Spleen (tissue), 13 donors: ENCODE results near the gene C1QTNF8. TPM values are rescaled to one million over a fixed set of nuclear protein-coding genes. Genes with fewer than 3 reads are reported as not detected.

Experiments
- DNase-seq: peaks from one replicate; pipeline ENCODE4 v3.0.0-alpha.2; 2020
- H3K27ac ChIP-seq, 8 donors: fragments of 200-600 bp; sonication (generic) in 7 of 8; 1 replicate in 4 of 8; 2 replicates in 4 of 8; pipeline versions ENCODE4 v1.5.0 to v1.8.0; 2016 to 2021; ENCODE audit warnings: inconsistent platforms in 4 of 8, mild to moderate bottlenecking in 4 of 8, moderate library complexity in 1 of 8
- H3K27me3 ChIP-seq, 7 donors: fragments of 200-600 bp; sonication (generic) in 6 of 7; replicated peaks in 1 of 7; 1 replicate in 4 of 7; 2 replicates in 3 of 7; pipeline versions ENCODE4 v1.5.0 to v1.8.0; 2016 to 2021; ENCODE audit warnings: inconsistent platforms in 3 of 7, mild to moderate bottlenecking in 1 of 7
- H3K36me3 ChIP-seq, 6 donors: fragments of 200-600 bp; sonication (generic) in 5 of 6; 1 replicate in 4 of 6; 2 replicates in 2 of 6; pipeline versions ENCODE4 v1.5.0 to v1.8.0; 2016 to 2021; ENCODE audit warnings: inconsistent platforms in 2 of 6
- H3K4me1 ChIP-seq, 6 donors: fragments of 200-600 bp; sonication (generic) in 5 of 6; 1 replicate in 3 of 6; 2 replicates in 3 of 6; pipeline versions ENCODE4 v1.5.0 to v1.8.0; 2016 to 2021; ENCODE audit warnings: inconsistent platforms in 3 of 6
- H3K4me3 ChIP-seq, 8 donors: fragments of 200-600 bp; sonication (generic) in 7 of 8; 1 replicate in 4 of 8; 2 replicates in 4 of 8; pipeline versions ENCODE4 v1.5.0 to v1.8.0; 2016 to 2021; ENCODE audit warnings: inconsistent platforms in 4 of 8, mild to moderate bottlenecking in 4 of 8, moderate library complexity in 2 of 8
- H3K9me3 ChIP-seq, 8 donors: fragments of 200-600 bp; sonication (generic) in 7 of 8; 1 replicate in 4 of 8; 2 replicates in 4 of 8; pipeline versions ENCODE4 v1.5.0 to v1.8.0; 2016 to 2021; ENCODE audit warnings: inconsistent platforms in 4 of 8
- CTCF ChIP-seq, 11 experiments: fragments of 200-600 bp in 7 of 11; fragments of 450-650 bp in 4 of 11; sonication (generic) in 4 of 11; IDR thresholded peaks in 8 of 11; conservative IDR thresholded peaks in 3 of 11; 1 replicate in 7 of 11; 2 replicates in 4 of 11; pipeline versions ENCODE4 v1.4.0 to v1.8.0; 2016 to 2021; ENCODE audit warnings: antibody characterized with exemption in 11 of 11, inconsistent platforms in 4 of 11, mild to moderate bottlenecking in 1 of 11
- POLR2A ChIP-seq, 3 donors: fragments of 450-650 bp; IDR thresholded peaks; one replicate each; pipeline ENCODE4 v1.5.1; 2017; ENCODE audit warnings: antibody characterized with exemption in 3 of 3, mild to moderate bottlenecking in 1 of 3
- POLR2AphosphoS5 ChIP-seq, 3 donors: sonication (generic); formaldehyde crosslinking; IDR thresholded peaks; one replicate each; pipeline ENCODE4 v1.5.1; 2017; ENCODE audit warnings: antibody characterized with exemption in 3 of 3
- WGBS, 5 donors: extraction: QIAGEN DNeasy Blood & Tissue Kit in 3 of 5; methylation state at CpG; one replicate each; pipeline versions ENCODE4 v1.1.5 to v1.1.7; 2013 to 2018; 5-methylcytosine and 5-hydroxymethylcytosine counted together
- intact Hi-C: fragments of 100-400 bp; cut with DNase I; formaldehyde crosslinking; loops from one replicate; pipeline ENCODE4 v1.15.0; 2023; ENCODE audit warnings: low total_unique reads
- long read RNA-seq, 2 donors: transcript quantifications; one replicate each; lab custom pipeline, GENCODE V29; 2026
- polyA plus RNA-seq, 3 donors: library from polyadenylated mRNA; stranded (reverse); fragments of 200-250 nt; gene quantifications; one replicate each; pipeline ENCODE4 v1.2.1, GENCODE V29; 2013
- total RNA-seq, 7 donors: library from RNA; depleted of rRNA in 3 of 7; stranded (reverse); fragments of >200 nt in 3 of 7; fragmentation: NEBNext Ultra II Directional in 4 of 7; extraction: Animal tissue kit (Norgen Biotek cat#: 25700) in 4 of 7; gene quantifications; one replicate each; pipeline versions ENCODE4 v1.1.0 to v1.2.1, GENCODE V29; 2016 to 2021
- donor health status: healthy with polysubstance abuse.
- donor health status: DM: no; HTN: no; CAD: no; lungs with moderate emphysema.
- donor health status: DM: no; HTN: no; CAD: no.
- donor health status: Bipolar disorder and iron deficiency.
- donor health status: healthy.
- donor health status: DM: no; HTN: no; CAD: no.
- donor health status: DM: yes; HTN: yes; CAD: no.

C1QTNF8 gene
- total RNA-seq (not detected), polyA plus RNA-seq (not detected)
- long read RNA-seq, donor 1, result 0 reads
- long read RNA-seq, donor 2, result 0 reads

DNA sequence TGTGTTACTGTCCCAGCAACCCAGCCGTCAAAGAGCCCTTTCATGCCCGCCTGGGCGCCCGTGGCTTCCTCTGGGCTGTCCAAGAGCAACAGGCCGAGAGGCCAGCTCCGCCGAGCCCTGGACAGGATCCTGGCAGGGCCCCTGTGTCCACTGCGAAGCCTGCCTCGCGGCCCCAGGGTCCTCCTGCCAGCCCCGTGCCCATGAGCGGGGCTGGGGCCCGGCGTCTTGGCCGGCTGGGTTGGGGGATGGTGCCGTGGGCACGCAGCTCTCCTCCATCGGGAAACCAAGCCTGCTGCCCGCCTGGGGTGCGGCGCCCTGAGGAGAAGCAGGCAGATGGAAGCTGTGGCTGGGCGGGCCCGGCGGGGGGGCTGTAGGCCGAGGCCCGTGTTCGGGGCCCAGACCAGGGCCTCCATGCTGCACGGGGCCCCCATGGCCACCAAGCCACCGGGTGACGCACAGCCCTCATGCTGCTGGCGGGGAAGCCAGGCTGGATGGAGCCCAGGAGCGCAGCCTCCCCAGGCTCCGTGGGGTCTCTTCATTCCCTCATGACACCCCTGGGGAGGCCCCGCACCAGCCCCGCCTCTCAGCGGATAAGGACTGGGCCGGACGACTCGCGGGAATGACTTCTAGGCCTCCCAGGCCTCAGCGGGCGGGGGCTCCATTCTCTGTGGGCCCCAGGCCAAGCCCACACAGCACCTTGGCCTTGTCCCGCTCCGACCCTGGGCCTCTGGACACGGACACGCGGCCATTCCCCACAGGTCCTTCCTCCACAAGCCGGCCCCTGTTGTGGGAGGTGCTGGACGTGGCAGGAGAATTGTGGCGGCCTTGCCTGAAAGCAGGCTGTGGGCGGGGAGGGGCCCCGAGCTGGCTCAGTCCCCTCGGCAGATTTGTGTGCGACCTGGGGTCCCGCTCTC is at the start of gene C1QTNF8:
TSS of gene C1QTNF8 (minus strand) at position 76 of the 914 bp plus-strand sequence. CDS start 1,322 bp downstream, outside the sequence.
- H3K27ac ChIP-seq, result no peak within 1 kb of the TSS
- H3K4me1 ChIP-seq, result no peaks in the 10 kb centered on the region
- 62 to 78% (median 72%) methylated on average over 15 to 55 of the region's 55 CpGs for WGBS, 5 donors
- no peak for TF ChIP-seq POLR2AphosphoS5 (IDR thresholded peaks at IDR 0.05)
- TF ChIP-seq POLR2A (IDR thresholded peaks at IDR 0.05), result no peak
- TF ChIP-seq CTCF (IDR thresholded peaks at IDR 0.05 in 8 of 11, conservative IDR thresholded peaks at IDR 0.05 in 3 of 11), result no peak
- no peaks in the 10 kb centered on the region for H3K9me3 ChIP-seq
- peaks cover 0 to 84% (median 21%) of the 10 kb centered on the region in 7 donors for H3K27me3 ChIP-seq
- intact Hi-C loops, result no loop called here
- H3K36me3 ChIP-seq, result no peaks in the 10 kb centered on the region
- DNase-seq, result no peak
- no peak within 1 kb of the TSS for H3K4me3 ChIP-seq

DNA sequence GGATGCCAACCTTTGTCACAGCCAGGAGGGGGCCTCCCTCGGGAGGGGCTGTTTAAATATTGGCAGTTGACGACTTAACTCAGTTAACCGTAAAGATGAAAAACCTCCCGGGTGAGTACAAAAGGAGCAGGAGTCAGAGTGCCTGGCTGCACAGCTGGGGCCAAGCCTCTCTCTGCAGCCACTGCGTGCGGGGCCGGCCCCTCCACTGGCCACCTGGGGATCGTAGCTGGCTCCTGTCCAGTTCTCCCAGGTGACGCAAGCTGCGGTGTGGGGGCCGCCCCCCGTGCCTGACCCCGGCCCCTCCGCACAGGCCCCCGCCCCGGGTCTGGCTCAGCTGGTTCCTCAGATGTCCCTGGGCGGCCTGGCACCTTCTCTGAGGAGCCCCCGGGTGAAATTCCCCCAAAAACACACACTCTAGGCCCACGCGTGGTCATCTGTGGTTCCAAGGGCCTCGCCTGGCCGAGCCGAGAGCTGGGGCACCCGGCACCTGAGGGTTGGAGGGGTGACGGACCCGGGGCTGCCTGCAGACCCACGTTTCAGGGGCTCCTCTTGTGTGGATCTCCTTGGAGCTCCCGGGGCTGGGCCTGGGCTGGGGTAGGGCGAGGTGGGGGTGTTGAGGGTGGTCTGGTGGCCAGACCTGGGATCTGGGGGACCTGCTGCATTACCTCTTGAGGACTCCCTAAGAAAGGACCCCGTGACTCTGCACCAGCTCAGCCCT is 49.5 kb upstream of the C1QTNF8 start:
- peaks cover 0 to 20% (median 14%) of the 10 kb centered on the region in 8 donors for H3K9me3 ChIP-seq
- 68 to 75% (median 71%) methylated on average over 26 to 30 of the region's 30 CpGs for WGBS, 5 donors
- peaks cover 0 to 75% (median 20%) of the 10 kb centered on the region in 7 donors for H3K27me3 ChIP-seq
- DNase-seq, result no peak
- TF ChIP-seq POLR2A (IDR thresholded peaks at IDR 0.05) (no peak), CTCF (IDR thresholded peaks at IDR 0.05 in 8 of 11, conservative IDR thresholded peaks at IDR 0.05 in 3 of 11) (no peak), POLR2AphosphoS5 (IDR thresholded peaks at IDR 0.05) (no peak)
- intact Hi-C loops, result no loop called here
- no peak overlapping the region for H3K4me3 ChIP-seq
- H3K27ac ChIP-seq, result no peak overlapping the region
- H3K4me1 ChIP-seq, result no peaks in the 10 kb centered on the region
- no peaks in the 10 kb centered on the region for H3K36me3 ChIP-seq

- WGBS, 5 donors, result 70 to 77% (median 75%) methylated on average over 32 to 46 of the region's 46 CpGs
- H3K9me3 ChIP-seq, result peaks cover 0 to 20% (median 14%) of the 10 kb centered on the region in 8 donors
- DNase-seq, result no peak
- intact Hi-C loops, result no loop called here
- peaks cover 0 to 76% (median 14%) of the 10 kb centered on the region in 7 donors for H3K27me3 ChIP-seq
- TF ChIP-seq CTCF (IDR thresholded peaks at IDR 0.05 in 8 of 11, conservative IDR thresholded peaks at IDR 0.05 in 3 of 11), result no peak
- no peak for TF ChIP-seq POLR2A (IDR thresholded peaks at IDR 0.05)
- no peak for TF ChIP-seq POLR2AphosphoS5 (IDR thresholded peaks at IDR 0.05)
- no peak overlapping the region for H3K4me3 ChIP-seq
- no peak overlapping the region for H3K27ac ChIP-seq
- H3K4me1 ChIP-seq, result no peaks in the 10 kb centered on the region
- no peaks in the 10 kb centered on the region for H3K36me3 ChIP-seq
These were observed 48.7 kb upstream of the C1QTNF8 start for GRCh38 chr16:1144476-1145382.
